Measurements from ENCODE around the gene TRDN.

DNA sequence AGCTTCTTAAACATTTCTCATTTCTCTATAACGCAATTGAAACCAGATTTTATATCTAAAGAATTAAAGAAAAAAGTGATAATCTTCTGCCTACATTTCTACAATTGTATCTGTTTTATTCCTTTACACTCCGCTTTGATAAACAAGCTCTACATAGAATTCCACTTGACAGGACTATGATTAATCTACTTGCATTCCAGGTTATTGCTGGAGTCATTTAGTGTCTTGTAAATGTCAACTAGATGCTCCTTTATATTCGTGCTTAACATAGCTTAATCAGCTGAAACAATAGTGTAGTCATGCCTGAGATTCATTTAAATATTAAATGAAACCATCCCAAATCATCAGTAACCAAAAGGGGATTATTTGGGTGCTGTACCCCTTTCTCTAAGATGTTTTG is 284.0 kb downstream of the TRDN start:
- TF ChIP-seq, protein P1, sequence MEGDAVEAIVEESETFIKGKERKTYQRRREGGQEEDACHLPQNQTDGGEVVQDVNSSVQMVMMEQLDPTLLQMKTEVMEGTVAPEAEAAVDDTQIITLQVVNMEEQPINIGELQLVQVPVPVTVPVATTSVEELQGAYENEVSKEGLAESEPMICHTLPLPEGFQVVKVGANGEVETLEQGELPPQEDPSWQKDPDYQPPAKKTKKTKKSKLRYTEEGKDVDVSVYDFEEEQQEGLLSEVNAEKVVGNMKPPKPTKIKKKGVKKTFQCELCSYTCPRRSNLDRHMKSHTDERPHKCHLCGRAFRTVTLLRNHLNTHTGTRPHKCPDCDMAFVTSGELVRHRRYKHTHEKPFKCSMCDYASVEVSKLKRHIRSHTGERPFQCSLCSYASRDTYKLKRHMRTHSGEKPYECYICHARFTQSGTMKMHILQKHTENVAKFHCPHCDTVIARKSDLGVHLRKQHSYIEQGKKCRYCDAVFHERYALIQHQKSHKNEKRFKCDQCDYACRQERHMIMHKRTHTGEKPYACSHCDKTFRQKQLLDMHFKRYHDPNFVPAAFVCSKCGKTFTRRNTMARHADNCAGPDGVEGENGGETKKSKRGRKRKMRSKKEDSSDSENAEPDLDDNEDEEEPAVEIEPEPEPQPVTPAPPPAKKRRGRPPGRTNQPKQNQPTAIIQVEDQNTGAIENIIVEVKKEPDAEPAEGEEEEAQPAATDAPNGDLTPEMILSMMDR (IDR thresholded peaks at IDR 0.05) = no peak
- no peak for TF ChIP-seq POLR2A (IDR thresholded peaks at IDR 0.05)
